SKM-1 treated with dmso at 0.1 percent for 144 hours (cell line): ENCODE measurements around the gene GAD2.

Source experiments
- DNase-seq: peaks from one replicate; lab custom pipeline; 2025; ENCODE audit not compliant: unreplicated experiment; lab: John Stamatoyannopoulos, UW

The GAD2 gene

GRCh38 chr10:26216585-26217395, at the start of gene GAD2:
GAD2 (plus strand) TSS chr10:26216774; CDS start chr10:26216810, 36 bp downstream.
- DNase-seq: no peak

DNA sequence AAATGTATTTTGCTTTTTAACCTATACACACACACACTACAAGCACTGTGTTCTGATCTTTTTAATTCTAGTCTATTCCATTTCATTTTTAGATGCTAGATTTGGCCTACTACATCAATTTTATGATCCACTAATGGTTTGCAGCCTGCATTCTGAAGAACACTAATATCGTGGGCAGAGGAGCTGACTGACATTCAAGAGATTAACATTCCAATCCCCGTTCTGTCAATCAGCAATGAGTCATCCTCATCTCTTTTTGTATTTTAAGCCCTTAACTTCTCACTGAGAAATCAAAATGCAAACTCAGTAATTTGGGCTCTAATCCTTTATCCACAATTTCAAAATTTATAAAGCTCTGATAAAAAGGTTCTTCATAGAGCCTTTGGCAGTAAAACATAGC, 47.1 kb upstream of the GAD2 start:
- no peak for DNase-seq

- no peak for DNase-seq
These were observed 44.4 kb upstream of the GAD2 start for GRCh38 chr10:26172131-26172530.

GRCh38 chr10:26173837-26174236, 42.7 kb upstream of the GAD2 start:
- no peak for DNase-seq

DNA sequence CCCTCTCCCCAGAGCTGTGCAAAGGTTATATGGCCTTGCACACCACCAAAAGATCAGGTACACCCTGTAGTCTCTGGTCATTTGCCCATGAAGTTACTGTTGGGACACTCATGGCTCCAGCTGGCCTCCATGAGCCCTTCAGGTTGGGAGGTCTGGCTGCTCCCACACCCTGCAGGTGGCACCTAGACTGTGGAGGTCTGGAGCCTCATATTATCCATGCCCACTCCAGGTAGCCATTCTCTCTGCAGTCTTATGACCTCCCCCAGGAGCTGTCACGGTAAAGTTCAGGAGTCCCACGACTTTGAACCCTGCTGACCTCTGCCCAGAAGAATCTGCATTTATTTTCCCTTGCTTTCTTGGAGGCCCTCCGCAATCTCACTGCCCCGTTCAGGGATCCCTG, 39.2 kb upstream of the GAD2 start:
- no peak for DNase-seq

GRCh38 chr10:26194275-26194674, 22.3 kb upstream of the GAD2 start:
- DNase-seq: no peak

DNA sequence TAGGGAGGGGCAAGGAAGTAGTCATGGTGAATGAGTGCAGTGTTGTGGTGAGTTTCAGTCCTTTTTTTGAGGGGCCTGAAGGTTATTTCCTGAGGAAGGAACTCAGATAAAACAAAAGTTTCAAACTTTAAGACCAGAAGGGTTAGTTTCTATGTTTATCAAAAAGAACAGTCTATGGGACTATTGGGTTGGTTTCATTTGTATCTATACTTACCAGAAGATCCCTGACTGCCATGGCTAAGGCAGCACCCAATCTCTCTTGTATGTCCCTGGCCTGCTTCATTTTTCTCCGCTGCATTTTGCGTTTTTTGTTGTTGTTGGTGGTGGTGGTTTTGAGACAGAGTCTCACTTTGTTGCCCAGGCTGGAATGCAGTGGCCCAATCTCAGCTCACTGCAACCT, 19.3 kb upstream of the GAD2 start:
- DNase-seq: no peak

GRCh38 chr10:26198119-26198518, 18.5 kb upstream of the GAD2 start:
- DNase-seq: no peak

- no peak for DNase-seq
These were observed 16.7 kb upstream of the GAD2 start for GRCh38 chr10:26199841-26200240.

DNA sequence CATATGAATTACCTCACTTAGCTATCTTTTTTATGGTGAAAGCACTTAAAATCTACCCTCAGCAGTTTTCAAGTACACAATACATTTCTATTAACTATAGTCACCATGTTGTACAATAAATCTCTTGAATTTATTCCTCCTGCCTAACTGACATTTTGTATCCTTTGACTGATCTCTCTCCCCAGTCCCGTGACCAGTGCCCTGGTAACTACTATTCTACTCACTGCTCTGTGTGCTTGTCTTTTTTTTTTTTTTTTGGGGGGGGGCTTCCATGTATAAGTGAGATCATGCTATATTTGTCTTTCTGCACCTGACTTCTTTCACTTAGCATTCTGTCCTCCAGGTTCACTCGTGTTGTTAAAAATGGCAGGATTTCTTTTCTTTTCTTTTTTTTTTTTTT, 11.4 kb upstream of the GAD2 start:
- no peak for DNase-seq

- DNase-seq: no peak
These were observed 4.7 kb upstream of the GAD2 start for GRCh38 chr10:26211781-26212444.

DNA sequence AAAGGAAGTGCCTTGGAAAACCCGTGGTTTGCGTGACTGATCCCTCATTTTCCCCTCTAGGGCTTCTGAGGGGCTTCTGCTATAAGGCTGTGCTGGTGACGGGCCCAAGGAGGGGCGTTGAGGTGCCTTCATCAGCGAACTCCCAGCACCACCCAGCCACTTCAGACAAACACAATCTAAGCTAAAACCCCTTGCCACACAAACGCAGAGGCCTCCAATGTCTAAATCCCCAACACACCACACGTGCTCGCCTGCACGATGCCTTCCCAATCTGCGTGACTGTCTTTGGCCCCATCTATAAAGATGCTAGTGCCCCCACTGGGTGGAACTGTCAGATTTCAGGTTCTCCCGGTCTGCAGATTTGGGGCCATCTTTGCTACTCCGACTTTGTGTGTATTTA, 4.1 kb upstream of the GAD2 start:
- DNase-seq: no peak

DNA sequence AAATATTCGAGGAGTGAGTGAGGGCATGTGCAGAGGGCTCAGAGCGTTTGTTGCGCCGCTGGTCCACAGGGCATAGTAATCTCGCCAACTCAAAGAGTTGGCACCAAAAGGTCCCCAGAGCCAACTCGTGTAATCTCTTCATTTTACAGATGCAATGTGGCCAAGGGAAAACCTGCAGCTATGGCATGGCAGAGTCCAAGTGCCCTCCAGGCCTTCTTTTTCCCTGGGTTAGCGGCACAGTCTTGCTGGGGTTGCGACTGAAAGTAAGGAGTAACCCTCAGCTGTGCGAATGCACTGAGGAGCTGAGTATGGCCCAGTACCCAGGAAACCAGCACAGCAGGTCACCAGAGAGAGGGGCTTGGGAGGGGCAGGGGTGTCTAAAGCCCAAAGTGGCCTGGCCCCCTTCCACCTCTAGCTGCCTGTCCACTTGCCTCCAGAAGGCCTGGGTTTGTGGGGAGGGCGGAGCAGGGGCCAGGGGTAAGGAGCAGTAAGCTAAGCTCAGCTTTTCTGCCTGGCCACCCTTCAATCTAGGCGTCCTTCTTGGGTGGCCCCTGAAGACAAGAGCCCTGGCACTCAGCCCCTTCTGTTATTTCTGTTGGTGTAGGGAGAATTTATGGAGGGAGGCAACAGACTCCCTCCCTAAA, 3.3 kb upstream of the GAD2 start:
- DNase-seq: no peak

DNA sequence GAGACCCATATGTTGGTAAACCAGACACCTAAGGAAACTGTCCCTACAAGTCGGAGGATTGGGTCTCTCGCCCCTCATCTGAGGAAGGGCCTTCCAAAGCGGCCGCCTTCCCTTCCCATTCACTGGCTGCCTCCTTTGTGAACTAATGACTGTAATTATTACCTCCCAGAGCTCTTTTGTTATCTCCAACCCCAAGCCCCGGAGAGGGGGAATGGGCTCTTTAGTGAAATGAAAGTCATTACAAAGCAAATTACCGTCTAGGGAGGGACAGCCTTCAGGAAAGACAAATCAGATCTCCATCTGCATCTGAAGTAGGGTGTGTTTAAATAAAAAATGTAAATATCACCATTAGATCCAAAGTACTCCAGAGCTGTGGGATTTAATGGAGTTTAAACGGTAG, 2.6 kb upstream of the GAD2 start:
- DNase-seq: no peak

DNA sequence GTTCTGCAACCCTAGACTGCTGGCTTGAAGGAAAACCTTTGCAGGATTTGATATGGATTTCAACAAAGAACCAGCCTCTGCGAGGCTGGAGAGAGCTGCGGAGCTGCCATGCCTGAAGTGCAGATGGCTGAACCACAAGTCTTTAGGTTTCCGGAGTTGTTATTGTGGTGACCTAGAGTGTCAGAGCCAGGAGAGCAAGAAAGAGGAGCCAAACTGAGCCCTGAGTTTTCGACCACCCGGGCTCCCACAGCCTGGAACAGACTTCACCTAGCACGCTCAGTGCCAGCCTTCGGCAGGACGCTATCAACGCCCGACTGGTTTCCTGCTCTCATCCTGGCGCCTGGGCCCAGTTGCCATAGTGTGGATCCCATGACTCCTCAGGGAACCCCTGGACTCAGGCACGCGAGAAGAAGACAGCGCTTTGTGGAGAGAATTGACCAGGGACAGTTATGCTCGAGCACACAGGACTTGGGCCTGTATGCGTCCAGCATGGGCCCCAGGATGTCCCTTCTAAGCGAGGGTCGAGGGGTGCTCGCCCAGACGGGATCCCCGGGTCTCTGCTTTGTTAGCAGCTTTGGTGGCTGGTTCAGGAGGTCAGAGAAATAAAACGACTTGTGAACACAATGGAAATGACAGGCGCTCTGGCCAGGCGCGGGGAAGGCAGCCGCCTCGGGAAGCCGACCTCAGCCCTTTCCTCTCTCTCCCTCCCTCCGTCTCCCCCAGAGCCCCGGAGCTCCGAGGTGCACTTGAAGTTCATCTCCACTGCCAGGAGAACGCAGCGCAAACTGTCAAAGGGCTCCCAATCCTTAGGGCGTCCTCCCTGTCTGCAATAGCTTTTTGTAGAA, 1.8 kb upstream of the GAD2 start:
- no peak for DNase-seq

DNA sequence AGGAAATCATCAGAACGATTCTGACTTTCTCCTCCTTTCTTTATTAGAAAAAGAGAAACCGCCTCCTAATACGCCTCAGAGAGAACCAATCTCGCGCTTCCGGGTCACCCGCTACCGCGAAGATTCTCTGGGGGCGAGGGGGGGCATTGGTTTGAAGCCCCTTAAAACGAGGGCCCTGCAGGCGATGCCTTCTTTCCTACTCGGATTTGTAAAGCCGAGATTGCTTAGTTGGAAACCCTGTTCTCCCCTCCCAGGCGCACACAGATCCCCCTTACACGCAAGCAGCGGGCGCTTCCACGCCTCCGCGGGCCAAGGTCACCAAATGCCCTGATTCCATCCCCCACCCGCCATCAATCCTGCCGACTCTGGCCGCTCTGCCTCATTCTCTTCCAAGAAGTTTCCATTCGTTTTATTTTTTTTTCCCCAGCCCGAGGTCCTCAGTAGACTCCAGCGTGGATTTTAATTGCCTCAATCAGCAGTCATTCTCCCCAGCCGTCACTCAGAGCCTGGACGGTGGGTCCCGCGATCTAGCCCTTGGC, 1.1 kb upstream of the GAD2 start:
- DNase-seq: no peak

DNA sequence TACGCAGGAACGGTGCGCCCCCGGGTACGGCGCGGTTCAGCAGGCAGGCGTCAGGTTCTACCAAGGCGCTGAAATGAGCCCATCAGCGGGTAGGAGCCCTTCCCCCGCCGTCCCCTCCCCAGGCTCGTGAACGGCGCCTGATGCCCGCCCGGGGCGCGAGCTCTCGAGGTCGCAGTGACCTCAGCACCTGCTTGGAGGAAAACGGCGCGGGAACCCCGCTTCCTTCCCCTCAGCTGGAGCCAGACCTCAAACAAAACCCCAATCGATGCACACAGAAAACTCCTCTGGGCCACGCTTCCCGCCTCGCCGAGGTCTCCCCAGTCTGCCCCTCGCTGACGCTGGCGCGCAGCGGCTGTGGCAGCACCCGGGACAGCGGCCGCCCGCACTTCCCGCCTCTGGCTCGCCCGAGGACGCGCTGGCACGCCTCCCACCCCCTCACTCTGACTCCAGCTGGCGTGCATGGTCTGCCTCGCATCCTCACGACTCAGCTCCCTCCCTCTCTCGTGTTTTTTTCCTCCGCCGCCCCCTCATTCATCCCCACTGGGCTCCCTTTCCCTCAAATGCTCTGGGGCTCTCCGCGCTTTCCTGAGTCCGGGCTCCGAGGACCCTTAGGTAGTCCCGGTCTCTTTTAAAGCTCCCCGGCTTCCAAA, 514 bp upstream of the GAD2 start:
- no peak for DNase-seq

DNA sequence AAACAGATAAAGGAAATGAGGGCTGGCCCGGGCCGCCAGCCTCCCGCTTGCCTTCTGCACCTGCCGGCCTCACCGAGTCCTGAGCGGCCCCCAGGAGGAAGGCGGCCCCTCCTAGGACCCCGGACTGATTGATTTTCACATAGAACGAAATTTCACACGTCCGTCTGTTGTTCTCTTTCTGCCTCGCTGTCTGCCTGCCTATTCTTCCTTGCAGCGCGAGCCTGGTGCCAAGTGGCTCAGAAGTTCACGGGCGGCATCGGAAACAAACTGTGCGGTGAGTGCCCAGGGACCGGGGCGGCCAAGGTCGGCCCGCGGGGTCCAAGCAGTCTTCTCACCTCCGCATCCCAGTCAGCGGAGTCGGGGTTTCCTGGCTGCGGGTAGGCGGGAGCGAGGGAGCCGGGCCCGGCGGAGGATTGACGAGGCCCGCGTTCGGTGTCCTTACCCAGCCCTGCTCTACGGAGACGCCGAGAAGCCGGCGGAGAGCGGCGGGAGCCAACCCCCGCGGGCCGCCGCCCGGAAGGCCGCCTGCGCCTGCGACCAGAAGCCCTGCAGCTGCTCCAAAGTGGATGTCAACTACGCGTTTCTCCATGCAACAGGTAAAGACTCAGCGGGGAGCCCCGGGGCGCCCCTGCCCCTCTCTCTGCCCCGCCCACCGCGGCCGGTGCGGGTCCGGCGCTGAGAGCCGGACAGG, 967 bp downstream of the GAD2 start:
- DNase-seq: no peak

DNA sequence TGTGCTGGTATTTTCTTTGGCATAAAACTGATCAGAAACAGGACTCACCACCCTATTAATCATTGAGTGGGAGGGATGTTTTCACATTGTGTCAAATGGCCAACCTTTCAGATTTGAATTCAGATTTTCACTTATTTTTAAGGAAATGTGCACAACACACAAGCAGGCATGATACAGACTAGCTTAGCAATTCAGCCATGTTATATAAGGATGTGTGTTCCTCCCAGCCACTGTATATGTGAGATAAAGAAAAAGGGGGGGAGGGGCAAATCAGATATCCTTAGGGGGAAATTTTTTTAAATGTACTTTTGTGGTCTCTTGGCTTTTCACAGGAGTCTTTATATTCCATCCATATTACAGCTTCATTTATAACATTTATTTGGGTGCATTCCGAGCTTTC, 3.1 kb downstream of the GAD2 start:
- DNase-seq: no peak

DNA sequence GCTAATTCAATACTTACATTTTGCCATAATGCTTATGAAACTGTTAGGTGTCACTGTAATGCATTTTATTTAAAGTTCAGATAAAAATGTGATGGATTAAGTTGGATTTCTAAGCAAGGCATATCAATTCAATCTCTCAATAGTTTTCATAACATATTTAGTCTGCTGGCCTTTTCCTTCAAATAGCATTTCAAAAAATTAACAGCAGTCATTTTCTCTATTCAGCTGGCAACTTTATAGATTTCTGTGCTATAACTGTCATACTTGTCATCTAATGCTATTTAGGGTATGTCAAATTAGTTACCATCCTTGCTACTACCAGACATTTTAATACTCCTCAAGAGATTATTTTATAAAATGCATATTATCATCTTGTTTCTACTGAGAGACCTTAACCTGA, 4.3 kb downstream of the GAD2 start:
- no peak for DNase-seq
